H9 (cell line): ENCODE data around the gene GJB6. TPM values are rescaled to one million over a fixed set of nuclear protein-coding genes. Genes with fewer than 3 reads are reported as not detected.

Experiments used
- DNase-seq: peaks from one replicate; pipeline ENCODE4 v3.0.0-alpha.2; 2017
- H2AFZ ChIP-seq: one replicate; pipeline ENCODE4 v1.6.1; 2013; ENCODE audit warnings: mild to moderate bottlenecking, low read length, control low read depth, moderate library complexity
- H2AK5ac ChIP-seq: 2 replicates; pipeline ENCODE4 v1.6.1; 2013; ENCODE audit warnings: low read length, control low read depth, mixed read lengths; ENCODE audit not compliant: insufficient read length
- H2BK120ac ChIP-seq: one replicate; pipeline ENCODE4 v1.6.1; 2013; ENCODE audit warnings: low read depth, mild to moderate bottlenecking, low read length, control low read depth, inconsistent platforms; ENCODE audit not compliant: poor library complexity, severe bottlenecking
- H2BK12ac ChIP-seq: 2 replicates; pipeline ENCODE4 v1.6.1; 2013; ENCODE audit warnings: low read length, control low read depth, mixed read lengths, low read depth; ENCODE audit not compliant: insufficient read length
- H2BK15ac ChIP-seq: 2 replicates; pipeline ENCODE4 v1.6.1; 2013; ENCODE audit warnings: low read depth, low read length, control low read depth
- H2BK20ac ChIP-seq: one replicate; pipeline ENCODE4 v1.6.1; 2013; ENCODE audit warnings: low read depth, mild to moderate bottlenecking, low read length, control low read depth, inconsistent platforms; ENCODE audit not compliant: poor library complexity, severe bottlenecking
- H2BK5ac ChIP-seq: 2 replicates; pipeline ENCODE4 v1.6.1; 2013; ENCODE audit warnings: low read length, control low read depth, mixed read lengths; ENCODE audit not compliant: insufficient read length
- H3K14ac ChIP-seq: 2 replicates; pipeline ENCODE4 v1.6.1; 2013; ENCODE audit warnings: low read length, control low read depth; ENCODE audit not compliant: insufficient read depth
- H3K18ac ChIP-seq: 2 replicates; pipeline ENCODE4 v1.6.1; 2013; ENCODE audit warnings: low read depth, mild to moderate bottlenecking, mixed read lengths, low read length, control low read depth; ENCODE audit not compliant: insufficient read length
- H3K23ac ChIP-seq: 2 replicates; pipeline ENCODE4 v1.6.1; 2013; ENCODE audit warnings: low read length, control low read depth, mixed read lengths, low read depth; ENCODE audit not compliant: insufficient read length
- H3K23me2 ChIP-seq: 2 replicates; pipeline ENCODE4 v1.6.1; 2013; ENCODE audit warnings: low read depth, mild to moderate bottlenecking, mixed read lengths, low read length, control low read depth; ENCODE audit not compliant: insufficient read length, poor library complexity, severe bottlenecking
- H3K27ac ChIP-seq: 2 replicates; pipeline ENCODE4 v1.5.1; 2013; ENCODE audit warnings: low read length, control low read depth, mixed read lengths, low read depth; ENCODE audit not compliant: insufficient read length
- H3K27me3 ChIP-seq: 2 replicates; pipeline ENCODE4 v1.6.1; 2013; ENCODE audit warnings: low read length, control low read depth, inconsistent platforms; ENCODE audit not compliant: insufficient read depth
- H3K4ac ChIP-seq: 2 replicates; pipeline ENCODE4 v1.6.1; 2013; ENCODE audit warnings: low read depth, mild to moderate bottlenecking, control low read depth, inconsistent platforms, low read length, moderate library complexity
- H3K4me1 ChIP-seq: 2 replicates; pipeline ENCODE4 v1.6.1; 2013; ENCODE audit warnings: low read length, control low read depth, inconsistent platforms; ENCODE audit not compliant: insufficient read depth
- H3K4me2 ChIP-seq: 2 replicates; pipeline ENCODE4 v1.6.1; 2013; ENCODE audit warnings: low read length, control low read depth, mixed read lengths; ENCODE audit not compliant: insufficient read length, insufficient read depth
- H3K56ac ChIP-seq: 2 replicates; pipeline ENCODE4 v1.6.1; 2013; ENCODE audit warnings: low read depth, mild to moderate bottlenecking, mixed read lengths, low read length, control low read depth; ENCODE audit not compliant: insufficient read length
- H3K79me1 ChIP-seq: 2 replicates; pipeline ENCODE4 v1.6.1; 2013; ENCODE audit warnings: low read depth, mild to moderate bottlenecking, moderate library complexity, low read length, control low read depth, inconsistent platforms; ENCODE audit not compliant: insufficient read depth, poor library complexity, severe bottlenecking
- H3K79me2 ChIP-seq: 2 replicates; pipeline ENCODE4 v1.6.1; 2013; ENCODE audit warnings: low read length, control low read depth, inconsistent platforms; ENCODE audit not compliant: insufficient read depth
- H3K9ac ChIP-seq: 2 replicates; pipeline ENCODE4 v1.6.1; 2013; ENCODE audit warnings: low read length, control low read depth, mixed read lengths; ENCODE audit not compliant: insufficient read length; ENCODE audit errors: extremely low read depth
- H3K9me3 ChIP-seq: one replicate; pipeline ENCODE4 v1.6.1; 2013; ENCODE audit warnings: low read depth, low read length, inconsistent platforms; ENCODE audit not compliant: control insufficient read depth
- H3T11ph ChIP-seq: one replicate; pipeline ENCODE4 v1.6.1; 2013; ENCODE audit warnings: mild to moderate bottlenecking, low read length, control low read depth, inconsistent platforms
- H4K20me1 ChIP-seq: one replicate; pipeline ENCODE4 v1.6.1; 2013; ENCODE audit not compliant: control insufficient read depth, insufficient read length, insufficient read depth
- H4K5ac ChIP-seq: 2 replicates; pipeline ENCODE4 v1.6.1; 2013; ENCODE audit warnings: low read depth, mild to moderate bottlenecking, mixed read lengths, low read length, control low read depth; ENCODE audit not compliant: insufficient read length
- H4K8ac ChIP-seq: replicated peaks from 2 replicates; pipeline ENCODE4 v1.6.1; 2013; ENCODE audit warnings: low read length, control low read depth, mixed read lengths, low read depth; ENCODE audit not compliant: insufficient read length
- H4K91ac ChIP-seq: 2 replicates; pipeline ENCODE4 v1.6.1; 2013; ENCODE audit warnings: low read depth, mild to moderate bottlenecking, moderate library complexity, mixed read lengths, low read length, control low read depth; ENCODE audit not compliant: insufficient read length
- H3K27ac Mint-ChIP-seq, 3 experiments: 2 replicates in 2 of 3; 3 replicates in 1 of 3; pipeline ENCODE4 v1.8.0; 2020 to 2021; ENCODE audit warnings: mixed read lengths in 3 of 3, mild to moderate bottlenecking in 1 of 3, moderate library complexity in 1 of 3
- H3K27me3 Mint-ChIP-seq: 2 replicates; pipeline ENCODE4 v1.8.0; 2021; ENCODE audit warnings: low read depth, mild to moderate bottlenecking, moderate library complexity, mixed read lengths
- H3K36me3 Mint-ChIP-seq, 3 experiments: 2 replicates in 2 of 3; 3 replicates in 1 of 3; pipeline ENCODE4 v1.8.0; 2020 to 2021; ENCODE audit warnings: low read depth in 3 of 3, mixed read lengths in 3 of 3; ENCODE audit not compliant: insufficient read depth in 1 of 3
- H3K4me1 Mint-ChIP-seq, 2 experiments: 2 replicates each; pipeline ENCODE4 v1.8.0; 2020; ENCODE audit warnings: mixed read lengths in 2 of 2
- H3K4me3 Mint-ChIP-seq, 2 experiments: 2 replicates in 1 of 2; 3 replicates in 1 of 2; pipeline ENCODE4 v1.8.0; 2020 to 2021; ENCODE audit warnings: mild to moderate bottlenecking in 2 of 2, mixed read lengths in 2 of 2, moderate library complexity in 1 of 2
- H3K9me3 Mint-ChIP-seq, 2 experiments: 2 replicates in 1 of 2; 3 replicates in 1 of 2; pipeline ENCODE4 v1.8.0; 2020; ENCODE audit warnings: mild to moderate bottlenecking in 2 of 2, mixed read lengths in 2 of 2, moderate library complexity in 1 of 2
- CTCF ChIP-seq: fragments of 200-600 bp; sonication (generic); conservative IDR thresholded peaks from 3 replicates; pipeline ENCODE4 v1.8.0; 2021; ENCODE audit warnings: antibody characterized with exemption, mild to moderate bottlenecking
- WGBS: extraction: QIAGEN DNeasy Blood & Tissue Kit; methylation state at CpG from one replicate; pipeline ENCODE4 v1.1.7; 2013; ENCODE audit warnings: missing lambda C conversion rate, low lambda C conversion rate, mixed read lengths; ENCODE audit not compliant: insufficient read length; ENCODE audit errors: extremely low coverage; 5-methylcytosine and 5-hydroxymethylcytosine counted together
- total RNA-seq: library from RNA; stranded (reverse); gene quantifications from 2 replicates; pipeline ENCODE4 v1.2.1, GENCODE V29; 2021

Gene GJB6
- total RNA-seq, 1 experiment from 2014 or later: not detected

- Histone ChIP-seq H4K8ac (no peak overlapping the region), H3T11ph (no peak overlapping the region), H2BK15ac (no peak overlapping the region), H3K9ac (no peak overlapping the region), H3K4me1 (no peaks in the 10 kb centered on the region), H3K18ac (no peak overlapping the region), H4K5ac (no peak overlapping the region), H3K27me3 (no peaks in the 10 kb centered on the region), H3K56ac (no peak overlapping the region), H2BK120ac (no peak overlapping the region), H2AFZ (no peak overlapping the region), H4K91ac (no peak overlapping the region), H2AK5ac (no peak overlapping the region), H4K20me1 (no peaks in the 10 kb centered on the region), H3K79me1 (no peaks in the 10 kb centered on the region), H3K4me2 (no peak overlapping the region), H2BK20ac (no peak overlapping the region), H3K79me2 (no peaks in the 10 kb centered on the region), H3K23me2 (no peaks in the 10 kb centered on the region), H3K9me3 (no peaks in the 10 kb centered on the region), H2BK5ac (no peak overlapping the region), H3K4ac (no peak overlapping the region), H3K27ac (no peak overlapping the region), H3K23ac (no peak overlapping the region), H3K14ac (no peak overlapping the region), H2BK12ac (no peak overlapping the region)
- H3K27me3 Mint-ChIP-seq: peaks cover 42% of the 10 kb centered on the region
- H3K4me3 Mint-ChIP-seq: no peak overlapping the region
- H3K27ac Mint-ChIP-seq: no peak overlapping the region
- peaks cover 17 to 19% of the 10 kb centered on the region in 2 experiments for H3K9me3 Mint-ChIP-seq
- peaks cover 0 to 2% of the 10 kb centered on the region in 2 experiments; a peak in 1 of 4 replicates for H3K4me1 Mint-ChIP-seq
- no peak for DNase-seq
- no CpG with 5 or more reads among the region's 2 CpGs for WGBS
- no peak for TF ChIP-seq CTCF
- H3K36me3 Mint-ChIP-seq: peaks cover 0 to 7% (median 6%) of the 10 kb centered on the region in 3 experiments; a peak in 4 of 7 replicates
These were observed 9.5 kb upstream of the GJB6 start for GRCh38 chr13:20241593-20241992.
